BLaER1 (cell line): ENCODE measurements around the gene KCNAB3.

Source experiments
- H3K27ac ChIP-seq: shearing (Covaris generic); formaldehyde crosslinking; 2 replicates; pipeline ENCODE4 v1.8.1; 2022
- H3K27me3 ChIP-seq: shearing (Covaris generic); formaldehyde crosslinking; 2 replicates; pipeline ENCODE4 v1.8.1; 2022
- H3K36me3 ChIP-seq: shearing (Covaris generic); formaldehyde crosslinking; 2 replicates; pipeline ENCODE4 v1.8.1; 2022
- H3K4me1 ChIP-seq: shearing (Covaris generic); formaldehyde crosslinking; 2 replicates; pipeline ENCODE4 v1.8.1; 2022
- H3K4me2 ChIP-seq: shearing (Covaris generic); formaldehyde crosslinking; 2 replicates; pipeline ENCODE4 v1.8.1; 2022
- H3K4me3 ChIP-seq: shearing (Covaris generic); formaldehyde crosslinking; 2 replicates; pipeline ENCODE4 v1.8.1; 2022
- H3K9ac ChIP-seq: shearing (Covaris generic); formaldehyde crosslinking; 2 replicates; pipeline ENCODE4 v1.8.1; 2022
- H3K9me3 ChIP-seq: shearing (Covaris generic); formaldehyde crosslinking; 2 replicates; pipeline ENCODE4 v1.8.1; 2022
- H4K20me1 ChIP-seq: shearing (Covaris generic); formaldehyde crosslinking; 2 replicates; pipeline ENCODE4 v1.8.1; 2022
- Cebpa-rat ChIP-seq: shearing (Covaris generic); IDR thresholded peaks from 2 replicates; pipeline ENCODE4 v1.8.1; 2022

KCNAB3 gene

DNA sequence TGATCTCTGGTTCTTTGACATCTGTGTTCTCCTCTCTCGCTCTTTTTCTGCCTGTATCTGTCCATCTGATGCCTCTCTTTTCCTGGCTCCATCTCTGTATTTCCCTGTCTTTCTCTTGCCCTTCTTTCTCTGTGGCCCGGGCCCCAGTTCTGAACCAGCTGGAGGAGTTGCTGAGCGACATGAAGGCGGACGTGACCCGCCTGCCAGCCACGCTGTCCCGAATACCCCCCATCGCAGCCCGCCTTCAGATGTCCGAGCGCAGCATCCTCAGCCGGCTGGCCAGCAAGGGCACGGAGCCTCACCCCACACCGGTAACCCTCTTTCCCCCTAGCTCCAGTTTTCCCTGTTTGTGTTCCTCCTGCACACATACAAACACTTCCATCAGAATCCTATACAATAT lies 19.4 kb downstream of the KCNAB3 start:
- Histone ChIP-seq H4K20me1 (peaks cover 66% of the 10 kb centered on the region), H3K4me2 (no peak overlapping the region), H3K36me3 (peaks cover 72% of the 10 kb centered on the region), H3K9me3 (no peaks in the 10 kb centered on the region), H3K9ac (no peak overlapping the region; the same call in 1 of the 2 replicates), H3K27me3 (no peaks in the 10 kb centered on the region), H3K4me3 (no peak overlapping the region), H3K27ac (no peak overlapping the region), H3K4me1 (peaks cover 37% of the 10 kb centered on the region)
- no peak for TF ChIP-seq Cebpa-rat

DNA sequence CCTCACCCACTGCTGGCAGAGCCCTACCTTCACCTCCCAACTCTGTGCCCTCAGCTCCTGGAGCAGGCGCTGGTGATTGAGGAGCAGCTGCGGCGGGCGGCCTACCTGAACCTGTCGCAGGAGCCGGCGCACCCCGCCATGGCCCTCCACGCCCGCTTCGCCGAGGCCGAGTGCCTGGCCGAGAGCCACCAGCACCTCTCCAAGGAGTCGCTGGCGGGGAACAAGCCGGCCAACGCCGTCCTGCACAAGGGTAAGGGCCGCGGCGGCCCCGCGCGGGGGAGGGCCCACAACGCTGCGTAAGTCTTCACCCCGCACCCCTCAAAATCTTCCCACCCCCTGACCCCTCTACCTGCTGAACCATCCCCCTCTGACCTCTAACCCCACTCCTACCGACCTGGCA lies 20.6 kb downstream of the KCNAB3 start:
- no peak overlapping the region for H3K4me3 ChIP-seq
- H3K27ac ChIP-seq: no peak overlapping the region
- H3K27me3 ChIP-seq: no peaks in the 10 kb centered on the region
- no peak for TF ChIP-seq Cebpa-rat
- H3K36me3 ChIP-seq: peaks cover 84% of the 10 kb centered on the region
- peaks cover 25% of the 10 kb centered on the region for H3K4me1 ChIP-seq
- peaks cover 66% of the 10 kb centered on the region for H4K20me1 ChIP-seq
- H3K4me2 ChIP-seq: no peak overlapping the region
- no peaks in the 10 kb centered on the region for H3K9me3 ChIP-seq
- H3K9ac ChIP-seq: 0 out of 2 replicates have a peak overlapping the region, but pooled peaks have one; percentile 38

DNA sequence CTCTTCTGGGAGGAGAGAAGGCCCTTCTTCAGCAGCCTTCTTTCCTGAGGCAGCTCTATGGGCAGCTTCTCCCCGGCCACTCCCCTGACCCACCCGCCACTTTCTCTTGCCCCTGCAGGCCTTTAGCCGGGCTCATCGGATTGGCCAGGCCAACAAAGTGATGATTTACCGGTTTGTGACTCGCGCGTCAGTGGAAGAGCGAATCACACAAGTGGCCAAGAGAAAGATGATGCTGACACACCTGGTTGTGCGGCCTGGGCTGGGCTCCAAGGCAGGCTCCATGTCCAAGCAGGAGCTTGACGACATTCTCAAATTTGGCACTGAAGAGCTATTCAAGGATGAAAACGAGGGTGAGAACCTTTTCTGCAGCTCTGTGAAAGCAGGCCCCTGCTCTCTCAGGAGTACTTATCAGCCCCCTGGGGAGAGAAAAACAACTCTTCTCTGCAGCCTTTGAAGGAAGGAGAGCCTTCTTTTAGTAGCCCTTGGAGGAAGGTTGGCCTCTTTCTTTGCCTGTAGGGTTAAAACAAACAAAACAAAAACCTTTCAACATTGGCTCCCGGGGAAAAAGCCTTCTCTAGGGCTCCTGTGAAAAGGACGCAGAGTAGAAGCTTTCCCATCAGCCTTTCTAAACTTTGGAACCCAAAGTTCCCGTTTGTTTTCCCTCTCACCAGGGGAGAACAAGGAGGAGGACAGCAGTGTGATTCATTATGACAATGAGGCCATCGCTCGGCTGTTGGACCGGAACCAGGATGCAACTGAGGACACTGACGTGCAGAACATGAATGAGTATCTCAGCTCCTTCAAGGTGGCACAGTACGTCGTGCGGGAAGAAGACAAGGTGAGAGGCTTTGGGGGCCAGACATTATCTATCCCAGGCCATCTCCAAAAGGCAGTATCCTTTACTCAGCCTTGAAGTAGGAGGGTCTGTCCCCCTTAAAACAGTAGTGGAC lies 26.2 kb downstream of the KCNAB3 start:
- Histone ChIP-seq H3K4me2 (no peak overlapping the region), H3K27me3 (no peaks in the 10 kb centered on the region), H3K27ac (no peak overlapping the region), H3K4me3 (no peak overlapping the region), H3K4me1 (peaks cover 9% of the 10 kb centered on the region), H3K9me3 (no peaks in the 10 kb centered on the region), H3K9ac (no peak overlapping the region; the same call in 1 of the 2 replicates), H4K20me1 (peaks cover 36% of the 10 kb centered on the region), H3K36me3 (peaks cover 100% of the 10 kb centered on the region)
- no peak for TF ChIP-seq Cebpa-rat

DNA sequence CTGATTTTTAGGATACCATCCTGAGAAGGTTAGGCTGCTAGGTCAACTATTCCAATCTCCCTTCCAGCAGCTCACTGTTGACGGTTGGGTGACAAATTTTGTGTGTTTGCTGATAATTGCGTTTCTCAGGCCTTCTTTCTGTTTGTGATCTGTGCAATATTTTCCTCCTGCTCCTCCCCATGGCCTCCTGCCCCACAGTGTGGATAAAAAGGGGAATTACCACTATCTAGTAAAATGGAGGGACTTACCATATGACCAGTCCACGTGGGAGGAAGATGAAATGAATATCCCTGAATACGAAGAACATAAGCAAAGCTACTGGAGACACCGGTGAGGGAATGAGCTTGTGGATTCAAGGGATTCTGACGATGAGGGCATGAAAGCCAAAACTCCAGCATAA lies 31.9 kb downstream of the KCNAB3 start:
- Histone ChIP-seq H3K4me3 (no peak overlapping the region), H4K20me1 (peaks cover 39% of the 10 kb centered on the region; the same call in 1 of the 2 replicates), H3K27me3 (no peaks in the 10 kb centered on the region), H3K27ac (no peak overlapping the region), H3K9me3 (no peaks in the 10 kb centered on the region), H3K36me3 (peaks cover 100% of the 10 kb centered on the region), H3K4me2 (no peak overlapping the region), H3K4me1 (no peaks in the 10 kb centered on the region), H3K9ac (no peak overlapping the region)
- no peak for TF ChIP-seq Cebpa-rat

DNA sequence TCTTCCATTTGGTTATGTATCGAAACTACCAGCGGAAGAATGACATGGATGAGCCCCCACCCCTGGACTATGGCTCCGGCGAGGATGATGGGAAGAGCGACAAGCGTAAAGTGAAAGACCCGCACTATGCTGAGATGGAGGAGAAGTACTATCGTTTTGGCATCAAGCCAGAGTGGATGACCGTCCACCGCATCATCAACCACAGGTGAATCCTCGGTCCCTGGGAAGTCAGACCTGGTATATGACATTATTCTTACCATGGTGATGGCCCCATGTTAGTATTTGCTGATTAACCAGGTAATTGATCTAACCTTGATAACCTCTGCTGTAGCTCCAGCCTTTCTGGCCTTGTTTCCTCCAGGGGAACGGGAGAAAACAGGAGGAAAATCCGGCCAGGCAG lies 32.6 kb downstream of the KCNAB3 start:
- Histone ChIP-seq H3K36me3 (peaks cover 100% of the 10 kb centered on the region), H3K9ac (no peak overlapping the region), H3K9me3 (no peaks in the 10 kb centered on the region), H3K4me2 (no peak overlapping the region), H4K20me1 (peaks cover 39% of the 10 kb centered on the region; the same call in 1 of the 2 replicates), H3K4me1 (no peaks in the 10 kb centered on the region), H3K4me3 (no peak overlapping the region), H3K27ac (no peak overlapping the region), H3K27me3 (no peaks in the 10 kb centered on the region)
- TF ChIP-seq Cebpa-rat: no peak

DNA sequence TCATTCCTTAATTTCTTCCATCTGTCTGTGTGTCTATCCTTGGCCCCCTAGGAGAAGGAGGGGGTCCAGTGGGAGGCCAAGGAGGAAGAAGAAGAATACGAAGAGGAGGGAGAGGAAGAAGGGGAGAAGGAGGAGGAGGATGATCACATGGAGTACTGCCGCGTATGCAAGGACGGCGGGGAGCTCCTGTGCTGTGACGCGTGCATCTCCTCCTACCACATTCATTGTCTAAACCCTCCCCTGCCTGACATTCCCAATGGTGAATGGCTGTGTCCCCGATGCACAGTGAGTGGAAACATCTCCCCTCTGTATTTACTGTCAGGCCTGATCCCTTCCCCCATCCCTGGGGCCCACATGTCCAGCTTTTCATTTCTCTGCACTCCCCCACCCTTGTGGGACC lies 34.8 kb downstream of the KCNAB3 start:
- no peaks in the 10 kb centered on the region for H3K9me3 ChIP-seq
- no peak overlapping the region for H3K4me3 ChIP-seq
- H3K27me3 ChIP-seq: no peaks in the 10 kb centered on the region
- peaks cover 6% of the 10 kb centered on the region for H3K4me1 ChIP-seq
- H3K27ac ChIP-seq: no peak overlapping the region
- H4K20me1 ChIP-seq: peaks cover 54% of the 10 kb centered on the region
- H3K4me2 ChIP-seq: no peak overlapping the region
- no peak overlapping the region for H3K9ac ChIP-seq
- peaks cover 100% of the 10 kb centered on the region for H3K36me3 ChIP-seq
- no peak for TF ChIP-seq Cebpa-rat

DNA sequence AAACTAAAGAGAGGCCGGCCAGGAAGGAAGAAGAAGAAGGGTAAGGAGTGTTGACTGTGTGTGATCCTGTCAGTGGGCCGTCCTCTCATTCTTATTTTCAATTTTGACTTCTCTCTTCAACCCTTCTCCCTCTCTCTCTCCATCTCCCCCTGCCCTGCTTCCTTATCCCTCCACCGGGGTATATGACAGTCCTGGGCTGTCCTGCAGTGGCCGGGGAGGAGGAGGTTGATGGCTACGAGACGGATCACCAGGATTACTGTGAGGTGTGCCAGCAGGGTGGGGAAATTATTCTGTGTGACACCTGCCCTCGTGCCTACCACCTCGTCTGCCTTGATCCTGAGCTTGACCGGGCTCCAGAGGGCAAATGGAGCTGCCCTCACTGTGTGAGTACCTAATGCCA lies 35.4 kb downstream of the KCNAB3 start:
- Histone ChIP-seq H3K27me3 (no peaks in the 10 kb centered on the region), H4K20me1 (peaks cover 60% of the 10 kb centered on the region), H3K9me3 (no peaks in the 10 kb centered on the region), H3K36me3 (peaks cover 100% of the 10 kb centered on the region), H3K4me1 (peaks cover 13% of the 10 kb centered on the region), H3K9ac (peak overlapping the region; percentile 6), H3K4me3 (no peak overlapping the region), H3K4me2 (no peak overlapping the region), H3K27ac (no peak overlapping the region)
- TF ChIP-seq Cebpa-rat: no peak

DNA sequence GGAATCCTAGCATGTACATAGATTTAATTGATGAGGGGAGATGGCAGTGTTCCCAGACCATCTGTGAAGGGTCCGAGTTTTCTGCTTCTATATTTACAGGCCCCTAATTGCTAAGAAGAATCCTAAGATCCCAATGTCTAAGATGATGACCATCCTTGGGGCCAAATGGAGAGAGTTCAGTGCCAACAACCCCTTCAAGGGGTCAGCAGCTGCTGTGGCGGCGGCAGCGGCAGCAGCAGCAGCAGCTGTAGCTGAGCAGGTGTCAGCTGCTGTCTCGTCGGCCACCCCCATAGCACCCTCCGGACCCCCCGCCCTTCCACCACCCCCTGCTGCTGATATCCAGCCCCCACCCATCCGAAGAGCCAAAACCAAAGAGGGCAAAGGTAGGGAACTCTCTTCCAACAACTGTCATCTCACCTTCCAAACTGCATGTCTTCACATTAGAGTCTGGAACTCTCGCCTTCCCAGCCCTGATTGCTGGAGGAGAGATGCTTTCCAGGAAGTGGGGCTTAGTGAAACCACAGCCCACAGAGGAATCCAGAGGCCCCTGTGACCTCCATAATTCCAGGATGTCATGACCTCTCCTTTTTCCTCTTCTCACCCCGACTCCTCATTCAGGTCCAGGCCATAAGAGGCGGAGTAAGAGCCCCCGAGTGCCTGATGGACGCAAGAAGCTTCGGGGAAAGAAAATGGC lies 36.3 kb downstream of the KCNAB3 start:
- Histone ChIP-seq H3K27ac (no peak overlapping the region), H3K4me1 (peaks cover 22% of the 10 kb centered on the region), H3K4me2 (no peak overlapping the region), H3K4me3 (no peak overlapping the region), H3K9me3 (no peaks in the 10 kb centered on the region), H3K27me3 (no peaks in the 10 kb centered on the region), H4K20me1 (peaks cover 62% of the 10 kb centered on the region), H3K9ac (peak overlapping the region; percentile 6; the same call in 1 of the 2 replicates), H3K36me3 (peaks cover 91% of the 10 kb centered on the region)
- no peak for TF ChIP-seq Cebpa-rat

DNA sequence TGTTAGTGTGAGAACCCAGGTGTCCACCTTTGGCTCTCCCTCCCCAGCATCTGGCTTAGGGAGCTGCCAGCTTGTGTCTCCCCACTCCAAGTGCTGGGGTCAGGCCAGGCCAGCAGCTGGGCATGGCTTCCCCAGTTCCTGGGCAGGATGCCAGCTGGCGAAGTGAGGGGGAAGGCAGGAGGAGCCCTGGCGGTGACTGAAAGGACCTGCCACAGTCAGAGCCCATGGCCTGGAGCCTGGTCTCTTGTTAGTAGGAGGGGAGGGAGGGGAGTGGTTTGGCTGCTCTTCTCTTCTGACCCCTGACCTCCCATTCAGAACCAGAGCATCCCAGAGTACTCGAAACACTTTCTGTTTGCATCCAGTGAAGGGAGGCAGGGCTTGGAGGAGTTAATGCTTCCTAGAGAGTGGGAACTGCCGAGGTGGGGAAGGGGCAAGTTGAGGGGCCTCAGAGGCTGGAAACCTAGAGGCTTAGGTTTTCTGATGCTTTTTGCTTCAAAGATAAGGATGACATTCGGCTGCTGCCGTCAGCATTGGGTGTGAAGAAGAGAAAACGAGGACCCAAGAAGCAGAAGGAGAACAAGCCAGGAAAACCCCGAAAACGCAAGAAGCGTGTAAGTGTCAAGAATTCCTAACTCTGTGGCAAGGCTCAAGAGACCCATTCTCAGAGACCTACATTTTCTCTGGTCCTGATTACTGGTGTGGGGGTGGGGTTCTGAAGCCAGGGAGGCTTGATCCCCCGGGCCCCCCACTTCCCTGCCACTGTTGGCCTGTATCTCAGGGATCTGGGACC lies 40.3 kb downstream of the KCNAB3 start:
- Histone ChIP-seq H3K36me3 (peaks cover 51% of the 10 kb centered on the region), H3K9ac (peak overlapping the region; percentile 85), H3K27ac (peak overlapping the region; percentile 89), H3K4me2 (peak overlapping the region; percentile 96), H3K4me1 (peaks cover 26% of the 10 kb centered on the region), H3K4me3 (peak overlapping the region; percentile 92), H3K27me3 (no peaks in the 10 kb centered on the region), H3K9me3 (no peaks in the 10 kb centered on the region), H4K20me1 (peaks cover 49% of the 10 kb centered on the region)
- no peak for TF ChIP-seq Cebpa-rat
